ENCODE measurements around the gene GPATCH11.

GRCh38 chr2:37060446-37060845 lies 23.9 kb upstream of the GPATCH11 start:
- TF ChIP-seq CTCF (IDR thresholded peaks at IDR 0.05; ENCODE audit: low read depth, low read length) (no peak), POLR2A (IDR thresholded peaks at IDR 0.05; ENCODE audit: extremely low read depth, insufficient read length) (no peak), MAX (IDR thresholded peaks at IDR 0.05; ENCODE audit: low read depth, low read length) (no peak), MYC (IDR thresholded peaks at IDR 0.05; ENCODE audit: low read depth, low read length) (no peak)
